Smooth muscle cell (in vitro differentiated cells): ENCODE measurements around the gene ZFAND3. TPM values are rescaled to one million over a fixed set of nuclear protein-coding genes. Genes with fewer than 3 reads are reported as not detected.

ENCODE experiments used
- DNase-seq: peaks from one replicate; lab custom pipeline; 2025; ENCODE audit not compliant: unreplicated experiment; lab: John Stamatoyannopoulos, UW
- H2AFZ ChIP-seq: fragments of 200-600 bp; sonication (generic); 2 replicates; pipeline ENCODE4 v1.6.0; 2016; ENCODE audit warnings: antibody characterized with exemption, low read depth, mild to moderate bottlenecking
- H3F3A ChIP-seq: fragments of 200-600 bp; sonication (generic); 2 replicates; pipeline ENCODE4 v1.6.0; 2017; ENCODE audit warnings: antibody characterized with exemption, low read depth
- H3K27ac ChIP-seq: fragments of 200-600 bp; sonication (generic); 2 replicates; pipeline ENCODE4 v1.5.1; 2016; ENCODE audit warnings: low read depth, mild to moderate bottlenecking
- H3K27me3 ChIP-seq: fragments of 200-600 bp; sonication (generic); 2 replicates; pipeline ENCODE4 v1.6.1; 2016; ENCODE audit warnings: low read depth, mild to moderate bottlenecking
- H3K36me3 ChIP-seq: fragments of 200-600 bp; sonication (generic); 2 replicates; pipeline ENCODE4 v1.5.1; 2016; ENCODE audit warnings: low read depth
- H3K4me1 ChIP-seq: fragments of 200-600 bp; sonication (generic); 2 replicates; pipeline ENCODE4 v1.5.1; 2016; ENCODE audit warnings: low read depth
- H3K4me2 ChIP-seq: fragments of 200-600 bp; sonication (generic); 2 replicates; pipeline ENCODE4 v1.6.0; 2016; ENCODE audit warnings: mild to moderate bottlenecking
- H3K4me3 ChIP-seq: fragments of 200-600 bp; sonication (generic); 2 replicates; pipeline ENCODE4 v1.5.1; 2016; ENCODE audit warnings: mild to moderate bottlenecking
- H3K79me2 ChIP-seq: fragments of 200-600 bp; sonication (generic); 2 replicates; pipeline ENCODE4 v1.6.0; 2016; ENCODE audit warnings: low read depth, mild to moderate bottlenecking
- H3K9ac ChIP-seq: fragments of 200-600 bp; sonication (generic); 2 replicates; pipeline ENCODE4 v1.6.0; 2016; ENCODE audit warnings: low read depth
- H3K9me3 ChIP-seq: fragments of 200-600 bp; sonication (generic); replicated peaks from 2 replicates; pipeline ENCODE4 v1.5.1; 2016; ENCODE audit warnings: low read depth
- H4K20me1 ChIP-seq: fragments of 200-600 bp; sonication (generic); 2 replicates; pipeline ENCODE4 v1.6.0; 2016; ENCODE audit warnings: low read depth
- WGBS: methylation state at CpG from one replicate; pipeline ENCODE4 v1.1.7; 2016; ENCODE audit warnings: low lambda C conversion rate; 5-methylcytosine and 5-hydroxymethylcytosine counted together
- polyA plus RNA-seq: library from polyadenylated mRNA; unstranded; fragments of >200 nt; fragmentation: Nextera tagmentation; extraction: Ambion mirVana; gene quantifications from 2 replicates; pipeline ENCODE4 v1.2.1, GENCODE V29; 2016
- total RNA-seq: library from RNA; depleted of rRNA; stranded (reverse); fragments of >200 nt; gene quantifications from 2 replicates; pipeline ENCODE4 v1.2.3, GENCODE V29; 2014
- TF ChIP-seq, protein P1 (sequence below): fragments of 200-600 bp; sonication (generic); IDR thresholded peaks from 2 replicates; pipeline ENCODE4 v1.5.1; 2017; ENCODE audit warnings: borderline replicate concordance, mild to moderate bottlenecking, antibody characterized with exemption; ENCODE audit not compliant: insufficient read depth, poor library complexity, severe bottlenecking

Gene ZFAND3
- total and polyA plus RNA-seq, 2 experiments from 2014 or later, result 27.6 to 40.5 TPM

DNA sequence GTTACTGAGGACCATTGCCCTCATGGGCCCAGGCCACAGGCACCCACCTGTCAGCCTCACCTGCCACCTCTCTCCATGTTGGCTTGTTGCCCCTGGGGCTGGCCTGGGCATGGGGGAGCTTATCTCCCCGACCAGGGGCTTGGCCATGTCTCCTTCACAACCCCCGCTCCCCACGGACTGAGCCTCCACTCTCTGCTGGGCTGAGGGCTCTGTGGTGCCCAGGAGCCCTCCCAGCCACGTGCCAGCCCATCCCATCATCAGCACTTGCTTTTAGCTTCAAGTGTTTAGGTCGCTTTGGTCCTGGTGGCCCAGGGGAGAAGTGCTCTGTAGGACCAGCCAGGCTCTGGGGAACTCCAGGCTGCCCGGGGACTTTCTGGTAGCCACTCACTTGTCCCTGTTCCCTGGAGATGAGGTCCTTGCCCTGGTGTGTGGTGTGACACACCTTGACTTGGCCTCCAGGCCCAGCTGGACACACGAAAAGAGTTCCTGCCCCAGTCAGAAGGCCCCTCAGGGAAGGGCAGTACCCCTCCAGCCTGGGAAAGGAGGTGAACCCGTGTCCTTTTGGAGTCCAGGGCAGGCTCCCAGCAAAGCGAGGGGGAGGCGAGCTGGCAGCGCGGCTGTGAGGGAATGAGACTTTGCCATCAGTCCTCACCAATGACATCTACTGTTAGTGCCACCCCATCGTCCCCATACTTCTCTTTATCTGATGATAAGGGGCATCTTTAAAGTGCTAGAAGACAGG lies 352.6 kb downstream of the ZFAND3 start:
- H3K27ac ChIP-seq, result no peak overlapping the region

DNA sequence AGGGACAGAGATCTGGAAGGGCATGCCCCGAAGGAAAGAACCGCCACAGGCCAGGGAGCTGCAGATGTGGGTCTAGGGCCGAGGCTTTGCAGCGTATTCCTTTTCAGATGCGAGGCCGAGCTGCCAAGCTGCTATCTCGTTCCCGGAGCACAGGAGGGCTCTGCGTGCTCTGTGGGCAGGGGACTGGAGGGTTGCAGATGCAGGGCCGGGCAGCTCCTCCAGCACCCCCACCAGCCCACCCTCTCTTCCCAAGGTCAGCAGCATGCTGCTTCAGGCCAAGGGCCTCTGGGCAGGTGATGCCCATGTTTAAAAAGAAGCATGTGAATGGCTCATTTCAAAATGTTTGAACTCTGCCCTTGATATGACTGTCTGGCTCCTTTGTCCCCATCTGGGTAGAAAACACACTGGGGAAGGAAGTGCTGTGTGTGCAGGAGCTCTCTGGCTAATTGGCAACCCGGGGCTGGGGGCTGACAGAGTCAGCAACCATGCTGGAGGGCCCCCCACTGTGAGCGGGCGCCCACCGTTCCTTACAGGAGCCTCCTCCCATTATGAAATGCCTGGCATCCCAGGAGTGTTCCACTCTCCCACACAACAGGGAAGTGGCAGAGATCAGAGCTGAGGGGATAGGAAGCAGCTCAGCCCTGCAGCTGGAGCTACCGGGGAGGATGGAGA lies 353.3 kb downstream of the ZFAND3 start:
- Histone ChIP-seq H3K27me3 (no peaks in the 10 kb centered on the region), H3K4me2 (no peak overlapping the region), H4K20me1 (peaks cover 23% of the 10 kb centered on the region), H3K27ac (no peak overlapping the region), H3F3A (peaks cover 9% of the 10 kb centered on the region), H3K4me3 (no peak overlapping the region), H2AFZ (no peak overlapping the region), H3K36me3 (no peaks in the 10 kb centered on the region), H3K9me3 (no peaks in the 10 kb centered on the region), H3K79me2 (no peaks in the 10 kb centered on the region), H3K9ac (no peak overlapping the region), H3K4me1 (peaks cover 13% of the 10 kb centered on the region)
- WGBS, result 85% methylated on average over 15 of the region's 15 CpGs
- DNase-seq, result no peak
- TF ChIP-seq, protein P1, sequence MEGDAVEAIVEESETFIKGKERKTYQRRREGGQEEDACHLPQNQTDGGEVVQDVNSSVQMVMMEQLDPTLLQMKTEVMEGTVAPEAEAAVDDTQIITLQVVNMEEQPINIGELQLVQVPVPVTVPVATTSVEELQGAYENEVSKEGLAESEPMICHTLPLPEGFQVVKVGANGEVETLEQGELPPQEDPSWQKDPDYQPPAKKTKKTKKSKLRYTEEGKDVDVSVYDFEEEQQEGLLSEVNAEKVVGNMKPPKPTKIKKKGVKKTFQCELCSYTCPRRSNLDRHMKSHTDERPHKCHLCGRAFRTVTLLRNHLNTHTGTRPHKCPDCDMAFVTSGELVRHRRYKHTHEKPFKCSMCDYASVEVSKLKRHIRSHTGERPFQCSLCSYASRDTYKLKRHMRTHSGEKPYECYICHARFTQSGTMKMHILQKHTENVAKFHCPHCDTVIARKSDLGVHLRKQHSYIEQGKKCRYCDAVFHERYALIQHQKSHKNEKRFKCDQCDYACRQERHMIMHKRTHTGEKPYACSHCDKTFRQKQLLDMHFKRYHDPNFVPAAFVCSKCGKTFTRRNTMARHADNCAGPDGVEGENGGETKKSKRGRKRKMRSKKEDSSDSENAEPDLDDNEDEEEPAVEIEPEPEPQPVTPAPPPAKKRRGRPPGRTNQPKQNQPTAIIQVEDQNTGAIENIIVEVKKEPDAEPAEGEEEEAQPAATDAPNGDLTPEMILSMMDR, result no peak

More for the DNA sequence above, 352.6 kb downstream of the ZFAND3 start:
- H3K27me3 ChIP-seq, result no peaks in the 10 kb centered on the region
- no peak for DNase-seq
- peaks cover 10% of the 10 kb centered on the region for H3K4me1 ChIP-seq
- no peaks in the 10 kb centered on the region for H3K79me2 ChIP-seq
- H3K4me3 ChIP-seq, result no peak overlapping the region
- H3K4me2 ChIP-seq, result no peak overlapping the region
- H3K9me3 ChIP-seq, result no peaks in the 10 kb centered on the region
- TF ChIP-seq, protein P1, result no peak
- H2AFZ ChIP-seq, result no peak overlapping the region
- H4K20me1 ChIP-seq, result peaks cover 27% of the 10 kb centered on the region
- no peaks in the 10 kb centered on the region for H3K36me3 ChIP-seq
- peaks cover 8% of the 10 kb centered on the region for H3F3A ChIP-seq
- no peak overlapping the region for H3K9ac ChIP-seq
- 87% methylated on average over 13 of the region's 13 CpGs for WGBS

DNA sequence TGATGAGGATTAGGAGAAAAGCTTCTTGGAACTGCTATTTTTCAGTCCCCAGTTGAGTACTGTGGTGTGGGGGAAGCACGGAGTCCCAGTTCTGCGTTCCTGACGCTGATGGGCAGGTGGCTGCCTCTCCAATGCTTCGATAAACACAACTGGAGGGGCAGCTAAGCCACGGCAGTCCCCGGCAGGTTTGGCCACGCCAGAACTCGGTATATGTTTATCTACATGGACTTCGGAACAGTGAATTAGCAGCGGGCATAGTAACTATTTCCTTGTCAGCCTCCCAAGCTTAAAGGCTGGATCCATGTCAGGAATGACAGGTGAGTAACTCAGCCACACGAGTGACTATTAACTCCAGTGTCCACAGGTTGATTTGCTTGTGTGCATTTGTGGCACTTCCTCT lies 354.4 kb downstream of the ZFAND3 start:
- H3K4me1 ChIP-seq, result peaks cover 13% of the 10 kb centered on the region
- no peak overlapping the region for H3K4me3 ChIP-seq
- peaks cover 19% of the 10 kb centered on the region for H4K20me1 ChIP-seq
- DNase-seq, result no peak
- H3K36me3 ChIP-seq, result no peaks in the 10 kb centered on the region
- H3K4me2 ChIP-seq, result no peak overlapping the region
- H3F3A ChIP-seq, result peaks cover 9% of the 10 kb centered on the region
- TF ChIP-seq, protein P1, result no peak
- no peak overlapping the region for H2AFZ ChIP-seq
- no peaks in the 10 kb centered on the region for H3K27me3 ChIP-seq
- H3K9me3 ChIP-seq, result no peaks in the 10 kb centered on the region
- H3K79me2 ChIP-seq, result no peaks in the 10 kb centered on the region
- H3K9ac ChIP-seq, result no peak overlapping the region
- WGBS, result 97% methylated on average over 11 of the region's 11 CpGs
- no peak overlapping the region for H3K27ac ChIP-seq
